Neural cell (in vitro differentiated cells): ENCODE data around the gene PRKAG3. TPM values are rescaled to one million over a fixed set of nuclear protein-coding genes. Genes with fewer than 3 reads are reported as not detected.

Experiments used
- H2AFZ ChIP-seq: fragments of 200-600, 300-800 bp; sonication (generic), shearing (Covaris generic); 2 replicates; pipeline ENCODE4 v1.6.0; 2014; ENCODE audit warnings: low read depth, mild to moderate bottlenecking, antibody characterized with exemption, low read length, moderate library complexity
- H3F3A ChIP-seq: fragments of 200-600 bp; shearing (Covaris generic); 2 replicates; pipeline ENCODE4 v1.6.1; 2016; ENCODE audit warnings: mild to moderate bottlenecking, moderate library complexity, mixed read lengths, antibody characterized with exemption, low read length; ENCODE audit not compliant: insufficient read depth, poor library complexity, severe bottlenecking
- H3K27ac ChIP-seq: fragments of 200-600, 300-800 bp; sonication (generic), shearing (Covaris generic); 2 replicates; pipeline ENCODE4 v1.5.1; 2014; ENCODE audit warnings: mild to moderate bottlenecking, low read length, moderate library complexity
- H3K27me3 ChIP-seq: fragments of 300-800, 200-600 bp; sonication (generic), shearing (Covaris generic); 2 replicates; pipeline ENCODE4 v1.6.0; 2014; ENCODE audit warnings: mild to moderate bottlenecking, low read depth, low read length, moderate library complexity; ENCODE audit not compliant: insufficient read depth
- H3K36me3 ChIP-seq: fragments of 300-800, 200-600 bp; sonication (generic), shearing (Covaris generic); 2 replicates; pipeline ENCODE4 v1.5.1; 2014; ENCODE audit warnings: mild to moderate bottlenecking, antibody characterized with exemption, low read length, moderate library complexity; ENCODE audit not compliant: insufficient read depth
- H3K4me2 ChIP-seq: fragments of 300-800, 200-600 bp; sonication (generic), shearing (Covaris generic); 2 replicates; pipeline ENCODE4 v1.6.0; 2014; ENCODE audit warnings: mild to moderate bottlenecking, low read length
- H3K4me3 ChIP-seq: fragments of 300-800, 200-600 bp; sonication (generic), shearing (Covaris generic); 2 replicates; pipeline ENCODE4 v1.5.1; 2014; ENCODE audit warnings: mild to moderate bottlenecking, low read length, moderate library complexity
- H3K79me2 ChIP-seq: fragments of 200-600 bp; shearing (Covaris generic); replicated peaks from 2 replicates; pipeline ENCODE4 v1.6.0; 2014; ENCODE audit warnings: mild to moderate bottlenecking, low read length, moderate library complexity; ENCODE audit not compliant: insufficient read depth
- H3K9ac ChIP-seq: fragments of 300-800, 200-600 bp; sonication (generic), shearing (Covaris generic); 2 replicates; pipeline ENCODE4 v1.6.1; 2016; ENCODE audit warnings: mild to moderate bottlenecking, low read length, mixed read lengths
- H3K9me2 ChIP-seq: fragments of 200-600 bp; shearing (Covaris generic); 2 replicates; pipeline ENCODE4 v1.6.1; 2016; ENCODE audit warnings: mild to moderate bottlenecking, low read length, mixed read lengths; ENCODE audit not compliant: insufficient read depth
- H3K9me3 ChIP-seq: fragments of 200-600, 300-800 bp; sonication (generic), shearing (Covaris generic); 2 replicates; pipeline ENCODE4 v1.6.1; 2016; ENCODE audit warnings: mild to moderate bottlenecking, mixed run types, low read length, moderate library complexity, mixed read lengths
- H4K20me1 ChIP-seq: fragments of 200-600 bp; shearing (Covaris generic); 2 replicates; pipeline ENCODE4 v1.6.1; 2016; ENCODE audit warnings: mild to moderate bottlenecking, mixed run types; ENCODE audit not compliant: insufficient read depth
- EP300 ChIP-seq: fragments of 450-650 bp; conservative IDR thresholded peaks from 2 replicates; pipeline ENCODE4 v1.6.1; 2014; ENCODE audit warnings: antibody characterized with exemption, mild to moderate bottlenecking, moderate library complexity; ENCODE audit not compliant: poor library complexity, severe bottlenecking
- EZH2 ChIP-seq: fragments of 200-600, 300-800 bp; shearing (Covaris generic), sonication (generic); IDR thresholded peaks from 2 replicates; pipeline ENCODE4 v1.6.1; 2014; ENCODE audit warnings: antibody characterized with exemption, low read length, borderline replicate concordance, mild to moderate bottlenecking; ENCODE audit not compliant: insufficient read depth, poor library complexity, severe bottlenecking
- MXI1 ChIP-seq: fragments of 450-650 bp; conservative IDR thresholded peaks from 2 replicates; pipeline ENCODE4 v1.6.1; 2014; ENCODE audit warnings: antibody characterized with exemption, mild to moderate bottlenecking; ENCODE audit not compliant: poor library complexity, severe bottlenecking
- POLR2AphosphoS5 ChIP-seq: IDR thresholded peaks from 2 replicates; pipeline ENCODE4 v1.6.1; 2012
- RAD21 ChIP-seq: fragments of 450-650 bp; conservative IDR thresholded peaks from 2 replicates; pipeline ENCODE4 v1.6.1; 2014; ENCODE audit warnings: antibody characterized with exemption, mild to moderate bottlenecking, moderate library complexity
- SMC3 ChIP-seq: fragments of 450-650 bp; conservative IDR thresholded peaks from 2 replicates; pipeline ENCODE4 v1.6.1; 2014; ENCODE audit warnings: antibody characterized with exemption, mild to moderate bottlenecking, moderate library complexity; ENCODE audit not compliant: poor library complexity
- TAF1 ChIP-seq: IDR thresholded peaks from 2 replicates; pipeline ENCODE4 v1.6.1; 2012; ENCODE audit warnings: low read depth
- polyA plus RNA-seq: library from polyadenylated mRNA; depleted of rRNA; stranded (reverse); fragments of >200 nt; gene quantifications from 2 replicates; pipeline ENCODE4 v1.2.3, GENCODE V29; 2014
- TF ChIP-seq, protein P1 (sequence below): fragments of 450-650 bp; IDR thresholded peaks from 2 replicates; pipeline ENCODE4 v1.5.1; 2014; ENCODE audit warnings: antibody characterized with exemption, mild to moderate bottlenecking, moderate library complexity; ENCODE audit not compliant: poor library complexity, severe bottlenecking
- TF ChIP-seq, protein P2 (sequence below): IDR thresholded peaks from 2 replicates; pipeline ENCODE4 v1.6.1; 2012; ENCODE audit warnings: borderline replicate concordance

The PRKAG3 gene
- polyA plus RNA-seq, 1 donor from 2014 or later, result not detected

DNA sequence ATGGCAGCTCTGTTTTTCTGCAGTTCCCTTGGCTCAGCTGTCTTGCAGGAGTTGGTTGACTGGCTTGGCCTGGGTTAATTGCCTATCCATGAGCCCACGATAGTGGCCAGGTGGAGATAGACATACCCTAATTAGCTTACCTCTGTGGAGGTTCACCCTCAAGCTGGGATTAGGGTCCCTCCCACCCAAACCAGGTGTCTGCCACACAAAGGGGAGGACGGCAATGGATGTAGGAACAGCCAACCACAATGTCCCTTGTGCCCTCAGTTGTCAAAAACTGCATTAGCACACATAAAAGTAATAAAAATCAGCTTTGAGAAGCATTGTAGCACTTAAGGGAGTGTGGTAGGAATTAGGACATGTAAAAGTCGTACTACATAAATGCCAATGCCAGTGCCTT is 45.5 kb downstream of the PRKAG3 start:
- no peak for TF ChIP-seq POLR2AphosphoS5
- no peak for TF ChIP-seq RAD21
- TF ChIP-seq EP300, result no peak
- TF ChIP-seq, protein P1, sequence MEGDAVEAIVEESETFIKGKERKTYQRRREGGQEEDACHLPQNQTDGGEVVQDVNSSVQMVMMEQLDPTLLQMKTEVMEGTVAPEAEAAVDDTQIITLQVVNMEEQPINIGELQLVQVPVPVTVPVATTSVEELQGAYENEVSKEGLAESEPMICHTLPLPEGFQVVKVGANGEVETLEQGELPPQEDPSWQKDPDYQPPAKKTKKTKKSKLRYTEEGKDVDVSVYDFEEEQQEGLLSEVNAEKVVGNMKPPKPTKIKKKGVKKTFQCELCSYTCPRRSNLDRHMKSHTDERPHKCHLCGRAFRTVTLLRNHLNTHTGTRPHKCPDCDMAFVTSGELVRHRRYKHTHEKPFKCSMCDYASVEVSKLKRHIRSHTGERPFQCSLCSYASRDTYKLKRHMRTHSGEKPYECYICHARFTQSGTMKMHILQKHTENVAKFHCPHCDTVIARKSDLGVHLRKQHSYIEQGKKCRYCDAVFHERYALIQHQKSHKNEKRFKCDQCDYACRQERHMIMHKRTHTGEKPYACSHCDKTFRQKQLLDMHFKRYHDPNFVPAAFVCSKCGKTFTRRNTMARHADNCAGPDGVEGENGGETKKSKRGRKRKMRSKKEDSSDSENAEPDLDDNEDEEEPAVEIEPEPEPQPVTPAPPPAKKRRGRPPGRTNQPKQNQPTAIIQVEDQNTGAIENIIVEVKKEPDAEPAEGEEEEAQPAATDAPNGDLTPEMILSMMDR, result no peak
- TF ChIP-seq TAF1, result no peak
- TF ChIP-seq SMC3, result no peak
- TF ChIP-seq EZH2, result no peak
- no peak for TF ChIP-seq MXI1
- TF ChIP-seq, protein P2, sequence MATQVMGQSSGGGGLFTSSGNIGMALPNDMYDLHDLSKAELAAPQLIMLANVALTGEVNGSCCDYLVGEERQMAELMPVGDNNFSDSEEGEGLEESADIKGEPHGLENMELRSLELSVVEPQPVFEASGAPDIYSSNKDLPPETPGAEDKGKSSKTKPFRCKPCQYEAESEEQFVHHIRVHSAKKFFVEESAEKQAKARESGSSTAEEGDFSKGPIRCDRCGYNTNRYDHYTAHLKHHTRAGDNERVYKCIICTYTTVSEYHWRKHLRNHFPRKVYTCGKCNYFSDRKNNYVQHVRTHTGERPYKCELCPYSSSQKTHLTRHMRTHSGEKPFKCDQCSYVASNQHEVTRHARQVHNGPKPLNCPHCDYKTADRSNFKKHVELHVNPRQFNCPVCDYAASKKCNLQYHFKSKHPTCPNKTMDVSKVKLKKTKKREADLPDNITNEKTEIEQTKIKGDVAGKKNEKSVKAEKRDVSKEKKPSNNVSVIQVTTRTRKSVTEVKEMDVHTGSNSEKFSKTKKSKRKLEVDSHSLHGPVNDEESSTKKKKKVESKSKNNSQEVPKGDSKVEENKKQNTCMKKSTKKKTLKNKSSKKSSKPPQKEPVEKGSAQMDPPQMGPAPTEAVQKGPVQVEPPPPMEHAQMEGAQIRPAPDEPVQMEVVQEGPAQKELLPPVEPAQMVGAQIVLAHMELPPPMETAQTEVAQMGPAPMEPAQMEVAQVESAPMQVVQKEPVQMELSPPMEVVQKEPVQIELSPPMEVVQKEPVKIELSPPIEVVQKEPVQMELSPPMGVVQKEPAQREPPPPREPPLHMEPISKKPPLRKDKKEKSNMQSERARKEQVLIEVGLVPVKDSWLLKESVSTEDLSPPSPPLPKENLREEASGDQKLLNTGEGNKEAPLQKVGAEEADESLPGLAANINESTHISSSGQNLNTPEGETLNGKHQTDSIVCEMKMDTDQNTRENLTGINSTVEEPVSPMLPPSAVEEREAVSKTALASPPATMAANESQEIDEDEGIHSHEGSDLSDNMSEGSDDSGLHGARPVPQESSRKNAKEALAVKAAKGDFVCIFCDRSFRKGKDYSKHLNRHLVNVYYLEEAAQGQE, result no peak
- no peak overlapping the region for H3K9ac ChIP-seq
- H3K27me3 ChIP-seq, result peaks cover 21% of the 10 kb centered on the region
- H3K9me3 ChIP-seq, result no peaks in the 10 kb centered on the region
- H3K4me3 ChIP-seq, result no peak overlapping the region
- H3F3A ChIP-seq, result no peaks in the 10 kb centered on the region
- H3K27ac ChIP-seq, result no peak overlapping the region
- no peak overlapping the region for H3K4me2 ChIP-seq
- no peaks in the 10 kb centered on the region for H4K20me1 ChIP-seq
- no peaks in the 10 kb centered on the region for H3K79me2 ChIP-seq
- H2AFZ ChIP-seq, result no peak overlapping the region
- H3K9me2 ChIP-seq, result no peaks in the 10 kb centered on the region
- no peaks in the 10 kb centered on the region for H3K36me3 ChIP-seq

DNA sequence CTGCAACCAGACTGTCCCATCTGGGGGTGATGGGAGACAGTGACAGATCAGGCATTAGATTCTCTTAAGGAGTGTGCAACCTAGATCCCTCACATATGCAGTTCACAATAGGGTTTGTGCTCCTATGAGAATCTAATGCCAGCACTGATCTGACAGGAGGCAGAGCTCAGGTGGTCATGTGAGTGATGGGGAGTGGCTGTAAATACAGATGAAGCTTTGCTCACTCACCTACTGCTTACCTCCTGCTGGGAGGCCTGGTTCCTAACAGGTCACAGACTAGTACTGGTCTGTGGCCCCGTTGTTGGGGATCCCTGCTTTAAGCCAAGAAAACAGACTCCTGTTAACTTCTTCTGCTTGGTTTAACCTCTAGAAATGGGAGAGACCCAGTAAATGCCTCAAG is 46.5 kb downstream of the PRKAG3 start:
- Histone ChIP-seq H4K20me1 (no peaks in the 10 kb centered on the region), H3K36me3 (no peaks in the 10 kb centered on the region), H2AFZ (no peak overlapping the region), H3K9ac (no peak overlapping the region), H3K79me2 (no peaks in the 10 kb centered on the region), H3K27ac (no peak overlapping the region), H3F3A (no peaks in the 10 kb centered on the region), H3K4me2 (no peak overlapping the region), H3K27me3 (peaks cover 25% of the 10 kb centered on the region), H3K4me3 (no peak overlapping the region), H3K9me2 (no peaks in the 10 kb centered on the region), H3K9me3 (no peaks in the 10 kb centered on the region)
- TF ChIP-seq SMC3 (no peak), EZH2 (no peak), RAD21 (no peak), EP300 (no peak), MXI1 (no peak)
- TF ChIP-seq, protein P2, result no peak
- TF ChIP-seq, protein P1, result no peak
